ENCODE measurements around the gene PAOX. TPM values are rescaled to one million over a fixed set of nuclear protein-coding genes. Genes with fewer than 3 reads are reported as not detected.

Gene PAOX
- total and polyA plus RNA-seq, 3 donors from 2014 or later, result 24.8 to 91.5 (median 49.5) TPM

GRCh38 chr10:133388236-133388972, 9.3 kb downstream of the PAOX start:
- TF ChIP-seq CTCF (IDR thresholded peaks at IDR 0.05) (no peak), POLR2A (IDR thresholded peaks at IDR 0.05) (no peak)
- Histone ChIP-seq H3K27me3 (no peaks in the 10 kb centered on the region), H3K27ac (no peak overlapping the region), H3K36me3 (ENCODE audit: low read depth, missing control alignments) (no peaks in the 10 kb centered on the region), H3K4me1 (peaks cover under 1% of the 10 kb centered on the region), H3K9me3 (no peaks in the 10 kb centered on the region), H3K4me3 (no peak overlapping the region)
- no peak for DNase-seq
- intact Hi-C loops (cut with DNase I; ENCODE audit: low total_unique reads), result no loop called here
- WGBS, 2 donors, result 83 to 92% methylated on average over 13 to 17 of the region's 17 CpGs

- intact Hi-C loops (cut with DNase I; ENCODE audit: low total_unique reads), result no loop called here
- DNase-seq, result no peak
- TF ChIP-seq CTCF (IDR thresholded peaks at IDR 0.05) (no peak), POLR2A (IDR thresholded peaks at IDR 0.05) (no peak)
- H3K27ac ChIP-seq, result no peak overlapping the region
- WGBS, 2 donors, result 80 to 85% methylated on average over 36 to 39 of the region's 39 CpGs
- H3K4me3 ChIP-seq, result no peak overlapping the region
- H3K27me3 ChIP-seq, result no peaks in the 10 kb centered on the region
- no peaks in the 10 kb centered on the region for H3K36me3 ChIP-seq (ENCODE audit: low read depth, missing control alignments)
- H3K4me1 ChIP-seq, result peaks cover 4% of the 10 kb centered on the region
- H3K9me3 ChIP-seq, result no peaks in the 10 kb centered on the region
These were observed 10.1 kb downstream of the PAOX start for GRCh38 chr10:133388973-133389818.

- Histone ChIP-seq H3K27me3 (no peaks in the 10 kb centered on the region), H3K4me3 (no peak overlapping the region), H3K9me3 (no peaks in the 10 kb centered on the region), H3K4me1 (peaks cover 15% of the 10 kb centered on the region), H3K27ac (no peak overlapping the region), H3K36me3 (ENCODE audit: low read depth, missing control alignments) (no peaks in the 10 kb centered on the region)
- 79 to 91% methylated on average over 17 to 19 of the region's 19 CpGs for WGBS, 2 donors
- TF ChIP-seq POLR2A (IDR thresholded peaks at IDR 0.05) (no peak), CTCF (IDR thresholded peaks at IDR 0.05) (no peak)
- no peak for DNase-seq
- intact Hi-C loops (cut with DNase I; ENCODE audit: low total_unique reads), result no loop called here
These were observed 11.7 kb downstream of the PAOX start for GRCh38 chr10:133390597-133391248.

GRCh38 chr10:133391249-133391635, 12.2 kb downstream of the PAOX start:
- Histone ChIP-seq H3K36me3 (ENCODE audit: low read depth, missing control alignments) (no peaks in the 10 kb centered on the region), H3K27ac (no peak overlapping the region), H3K27me3 (no peaks in the 10 kb centered on the region), H3K4me3 (no peak overlapping the region), H3K9me3 (no peaks in the 10 kb centered on the region), H3K4me1 (peaks cover 20% of the 10 kb centered on the region)
- DNase-seq, result no peak
- intact Hi-C loops (cut with DNase I; ENCODE audit: low total_unique reads), result no loop called here
- TF ChIP-seq CTCF (IDR thresholded peaks at IDR 0.05) (no peak), POLR2A (IDR thresholded peaks at IDR 0.05) (no peak)
- 86% methylated on average over 12 of the region's 12 CpGs; no CpG with 5 or more reads in 1 of the 2 donors for WGBS, 2 donors

Data from testis (tissue), 3 donors.